DOHH2 (cell line): Measurements from ENCODE around the gene CDH4.

Experiments used
- H3F3A ChIP-seq: fragments of 200-600 bp; sonication (generic), shearing (Covaris generic); 2 replicates; pipeline ENCODE4 v1.6.0; 2016; ENCODE audit warnings: antibody characterized with exemption, mild to moderate bottlenecking; ENCODE audit not compliant: control insufficient read depth, insufficient read depth
- H3K27ac ChIP-seq: fragments of 200-600 bp; sonication (generic); 2 replicates; pipeline ENCODE4 v1.5.1; 2014; ENCODE audit warnings: low read depth, mild to moderate bottlenecking, low read length, moderate library complexity
- H3K27me3 ChIP-seq: fragments of 200-600 bp; sonication (generic); 2 replicates; pipeline ENCODE4 v1.6.1; 2014; ENCODE audit warnings: mild to moderate bottlenecking, low read length, mixed read lengths; ENCODE audit not compliant: control insufficient read depth
- H3K36me3 ChIP-seq: fragments of 200-600 bp; sonication (generic); 2 replicates; pipeline ENCODE4 v1.6.1; 2014; ENCODE audit warnings: mild to moderate bottlenecking, low read length, moderate library complexity, mixed read lengths; ENCODE audit not compliant: control insufficient read depth
- H3K4me1 ChIP-seq: fragments of 200-600 bp; sonication (generic); 2 replicates; pipeline ENCODE4 v1.6.1; 2014; ENCODE audit warnings: mild to moderate bottlenecking, low read length, mixed read lengths; ENCODE audit not compliant: control insufficient read depth
- H3K4me2 ChIP-seq: fragments of 200-600 bp; sonication (generic); 2 replicates; pipeline ENCODE4 v1.6.0; 2014; ENCODE audit warnings: mild to moderate bottlenecking, low read length, moderate library complexity
- H3K4me3 ChIP-seq: fragments of 200-600 bp; sonication (generic); 2 replicates; pipeline ENCODE4 v1.5.1; 2014; ENCODE audit warnings: mild to moderate bottlenecking, low read length, mixed read lengths
- H3K79me2 ChIP-seq: fragments of 200-600 bp; sonication (generic); 2 replicates; pipeline ENCODE4 v1.6.1; 2014; ENCODE audit warnings: mild to moderate bottlenecking, low read length, mixed read lengths; ENCODE audit not compliant: control insufficient read depth
- H3K9me2 ChIP-seq: fragments of 200-600 bp; sonication (generic); replicated peaks from 2 replicates; pipeline ENCODE4 v1.6.1; 2014; ENCODE audit warnings: mild to moderate bottlenecking, low read length, mixed read lengths; ENCODE audit not compliant: control insufficient read depth
- H3K9me3 ChIP-seq: fragments of 200-600 bp; sonication (generic); 2 replicates; pipeline ENCODE4 v1.6.1; 2014; ENCODE audit warnings: antibody characterized with exemption, low read length, mixed read lengths; ENCODE audit not compliant: control insufficient read depth, insufficient read depth
- H4K20me1 ChIP-seq: fragments of 200-600 bp; sonication (generic); 2 replicates; pipeline ENCODE4 v1.6.0; 2014; ENCODE audit warnings: low read depth, mild to moderate bottlenecking, antibody characterized with exemption, low read length, moderate library complexity; ENCODE audit not compliant: control insufficient read depth, insufficient read depth
- EZH2phosphoT487 ChIP-seq: fragments of 200-600 bp; sonication (generic); IDR thresholded peaks from 2 replicates; pipeline ENCODE4 v1.6.1; 2017; ENCODE audit warnings: borderline replicate concordance, mild to moderate bottlenecking, antibody characterized with exemption, low read length, moderate library complexity, mixed read lengths
- TF ChIP-seq, protein P1 (sequence below): fragments of 200-600 bp; sonication (generic); IDR thresholded peaks from one replicate; pipeline ENCODE4 v1.5.1; 2014; ENCODE audit warnings: antibody characterized with exemption, mild to moderate bottlenecking, low read depth, low read length; ENCODE audit not compliant: poor library complexity, severe bottlenecking

Gene CDH4

DNA sequence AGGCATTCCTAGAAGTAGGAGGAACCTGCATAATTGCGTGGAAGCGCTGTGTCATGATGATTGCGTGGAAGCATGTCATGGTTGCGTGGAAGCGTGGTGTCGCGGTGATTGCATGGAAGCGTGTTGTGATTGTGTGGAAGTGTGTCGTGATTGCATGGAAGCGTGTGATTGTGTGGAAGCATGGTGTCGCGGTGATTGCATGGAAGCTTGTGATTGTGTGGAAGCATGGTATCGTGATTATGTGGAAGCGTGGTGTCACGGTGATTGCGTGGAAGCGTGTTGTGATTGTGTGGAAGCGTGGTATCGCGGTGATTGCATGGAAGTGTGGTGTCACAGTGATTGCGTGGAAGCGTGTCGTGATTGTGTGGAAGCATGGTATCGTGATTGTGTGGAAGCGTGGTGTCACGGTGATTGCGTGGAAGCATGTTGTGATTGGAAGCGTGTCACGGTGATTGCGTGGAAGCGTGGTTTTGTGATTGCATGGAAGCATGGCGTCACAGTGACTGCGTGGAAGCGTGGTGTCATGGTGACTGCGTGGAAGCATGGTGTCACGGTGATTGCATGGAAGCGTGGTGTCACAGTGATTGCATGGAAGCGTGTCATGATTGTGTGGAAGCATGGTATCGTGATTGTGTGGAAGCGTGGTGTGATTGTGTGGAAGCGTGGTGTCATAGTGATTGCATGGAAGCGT, 667.8 kb downstream of the CDH4 start:
- Histone ChIP-seq H3K9me2 (no peaks in the 10 kb centered on the region), H3K4me2 (no peak overlapping the region), H3K4me3 (no peak overlapping the region), H3K36me3 (no peaks in the 10 kb centered on the region), H3F3A (peaks cover 3% of the 10 kb centered on the region; the same call in 1 of the 2 replicates), H4K20me1 (no peaks in the 10 kb centered on the region), H3K27me3 (no peaks in the 10 kb centered on the region), H3K27ac (no peak overlapping the region), H3K79me2 (no peaks in the 10 kb centered on the region), H3K9me3 (peaks cover 16% of the 10 kb centered on the region; the same call in 1 of the 2 replicates), H3K4me1 (no peaks in the 10 kb centered on the region)
- TF ChIP-seq EZH2phosphoT487, result no peak
- TF ChIP-seq, protein P1, sequence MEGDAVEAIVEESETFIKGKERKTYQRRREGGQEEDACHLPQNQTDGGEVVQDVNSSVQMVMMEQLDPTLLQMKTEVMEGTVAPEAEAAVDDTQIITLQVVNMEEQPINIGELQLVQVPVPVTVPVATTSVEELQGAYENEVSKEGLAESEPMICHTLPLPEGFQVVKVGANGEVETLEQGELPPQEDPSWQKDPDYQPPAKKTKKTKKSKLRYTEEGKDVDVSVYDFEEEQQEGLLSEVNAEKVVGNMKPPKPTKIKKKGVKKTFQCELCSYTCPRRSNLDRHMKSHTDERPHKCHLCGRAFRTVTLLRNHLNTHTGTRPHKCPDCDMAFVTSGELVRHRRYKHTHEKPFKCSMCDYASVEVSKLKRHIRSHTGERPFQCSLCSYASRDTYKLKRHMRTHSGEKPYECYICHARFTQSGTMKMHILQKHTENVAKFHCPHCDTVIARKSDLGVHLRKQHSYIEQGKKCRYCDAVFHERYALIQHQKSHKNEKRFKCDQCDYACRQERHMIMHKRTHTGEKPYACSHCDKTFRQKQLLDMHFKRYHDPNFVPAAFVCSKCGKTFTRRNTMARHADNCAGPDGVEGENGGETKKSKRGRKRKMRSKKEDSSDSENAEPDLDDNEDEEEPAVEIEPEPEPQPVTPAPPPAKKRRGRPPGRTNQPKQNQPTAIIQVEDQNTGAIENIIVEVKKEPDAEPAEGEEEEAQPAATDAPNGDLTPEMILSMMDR, result no peak

DNA sequence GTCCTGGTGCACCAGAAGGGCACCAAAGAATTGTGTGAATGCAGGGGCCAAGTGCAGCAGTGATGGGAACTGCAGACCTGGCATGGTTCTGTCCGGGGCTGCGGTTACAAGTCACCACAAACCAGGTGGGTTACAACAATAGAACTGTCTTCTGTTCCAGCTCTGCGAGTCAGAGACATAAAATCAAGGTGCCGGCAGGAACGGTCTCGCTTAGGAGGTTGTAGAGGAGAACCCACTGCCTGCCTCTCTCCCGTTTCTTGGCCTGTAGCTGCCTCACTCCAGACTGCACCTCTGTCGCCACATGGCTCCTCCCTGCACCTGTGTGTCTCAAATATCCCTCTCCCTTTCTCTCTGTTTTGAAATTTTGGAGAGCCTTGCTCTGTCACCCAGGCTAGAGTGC, 670.4 kb downstream of the CDH4 start:
- Histone ChIP-seq H3K9me3 (peaks cover 16% of the 10 kb centered on the region; the same call in 1 of the 2 replicates), H3K4me2 (no peak overlapping the region), H3K36me3 (no peaks in the 10 kb centered on the region), H3K4me1 (no peaks in the 10 kb centered on the region), H3K4me3 (no peak overlapping the region), H3K79me2 (no peaks in the 10 kb centered on the region), H3F3A (peaks cover 3% of the 10 kb centered on the region; the same call in 1 of the 2 replicates), H3K9me2 (no peaks in the 10 kb centered on the region), H4K20me1 (no peaks in the 10 kb centered on the region), H3K27ac (no peak overlapping the region), H3K27me3 (no peaks in the 10 kb centered on the region)
- TF ChIP-seq, protein P1, result no peak
- TF ChIP-seq EZH2phosphoT487, result no peak

DNA sequence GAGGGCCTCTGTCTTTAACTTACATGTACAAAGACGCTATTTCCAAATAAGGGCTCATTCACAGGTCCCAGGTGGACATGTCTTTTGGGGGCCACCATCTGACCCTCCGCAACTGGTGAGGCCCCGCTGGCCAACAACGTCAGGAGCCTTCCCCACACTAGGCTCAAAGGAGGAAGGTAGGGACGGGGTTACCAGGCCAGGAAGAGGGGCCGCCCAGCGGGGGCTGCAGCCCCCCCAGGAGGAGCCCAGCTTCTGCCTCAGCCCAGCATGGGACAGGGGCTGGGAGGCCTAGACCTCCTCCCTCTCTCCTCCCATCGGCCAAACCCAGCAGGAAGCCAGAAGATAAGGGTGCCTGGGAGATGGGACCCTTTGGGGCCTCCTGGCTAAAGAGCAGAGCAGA, 670.9 kb downstream of the CDH4 start:
- H3K36me3 ChIP-seq, result no peaks in the 10 kb centered on the region
- H3F3A ChIP-seq, result peaks cover 3% of the 10 kb centered on the region; the same call in 1 of the 2 replicates
- TF ChIP-seq, protein P1, result no peak
- no peak for TF ChIP-seq EZH2phosphoT487
- no peak overlapping the region for H3K4me3 ChIP-seq
- no peaks in the 10 kb centered on the region for H4K20me1 ChIP-seq
- no peaks in the 10 kb centered on the region for H3K9me2 ChIP-seq
- no peak overlapping the region for H3K4me2 ChIP-seq
- no peaks in the 10 kb centered on the region for H3K4me1 ChIP-seq
- H3K9me3 ChIP-seq, result peaks cover 16% of the 10 kb centered on the region; the same call in 1 of the 2 replicates
- no peaks in the 10 kb centered on the region for H3K27me3 ChIP-seq
- H3K79me2 ChIP-seq, result no peaks in the 10 kb centered on the region
- H3K27ac ChIP-seq, result no peak overlapping the region
